NT2/D1 (cell line): ENCODE measurements around the gene CYP27B1.

Source experiments
- SUZ12 ChIP-seq: IDR thresholded peaks from 2 replicates; pipeline ENCODE4 v1.6.1; 2011; ENCODE audit not compliant: insufficient read length, insufficient read depth; ENCODE audit errors: extremely low read depth
- YY1 ChIP-seq: IDR thresholded peaks from 2 replicates; pipeline ENCODE4 v1.6.1; 2011; ENCODE audit not compliant: insufficient read length, insufficient read depth
- ZNF274 ChIP-seq: IDR thresholded peaks from 2 replicates; pipeline ENCODE4 v1.6.1; 2011; ENCODE audit warnings: mild to moderate bottlenecking, low read depth, low read length

DNA sequence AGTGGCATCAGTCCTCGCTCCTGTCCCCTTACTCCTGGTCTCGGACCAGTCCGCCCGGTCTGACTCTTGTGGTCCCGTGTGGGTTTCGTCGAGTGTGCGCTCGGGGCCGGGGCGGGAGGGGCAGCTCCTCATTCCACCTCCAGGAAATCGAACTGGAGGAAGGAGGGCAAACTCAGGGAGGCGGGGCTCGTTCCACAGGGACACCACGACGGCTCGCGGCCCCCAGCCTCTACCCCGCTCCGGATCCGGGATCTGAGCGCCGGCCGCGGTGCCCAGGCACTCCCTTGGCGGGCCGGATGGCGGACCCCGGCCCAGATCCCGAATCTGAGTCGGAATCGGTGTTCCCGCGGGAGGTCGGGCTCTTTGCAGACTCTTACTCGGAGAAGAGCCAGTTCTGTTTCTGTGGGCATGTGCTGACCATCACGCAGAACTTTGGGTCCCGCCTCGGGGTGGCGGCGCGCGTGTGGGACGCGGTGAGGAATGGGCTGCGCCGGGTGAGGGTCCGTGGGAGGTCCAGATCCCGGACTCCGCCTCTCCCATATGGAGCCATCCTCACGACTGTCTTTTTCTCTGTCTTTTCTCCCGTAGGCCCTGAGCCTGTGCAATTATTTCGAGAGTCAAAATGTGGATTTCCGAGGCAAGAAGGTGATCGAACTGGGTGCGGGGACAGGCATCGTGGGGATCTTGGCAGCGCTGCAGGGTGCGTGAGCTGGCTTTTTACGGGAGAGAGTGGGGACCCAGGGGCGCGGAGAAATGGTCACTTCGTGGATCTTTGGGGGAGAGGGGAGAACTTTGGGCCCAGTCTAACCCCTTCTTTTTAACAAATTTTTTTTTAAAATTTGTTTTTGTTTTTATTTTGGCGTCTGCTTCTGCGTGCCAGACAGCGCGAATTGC, 5.8 kb upstream of the CYP27B1 start, which contains the start of gene EEF1AKMT3:
- no peak for TF ChIP-seq YY1
- TF ChIP-seq ZNF274 = no peak
- TF ChIP-seq SUZ12 = no peak
